GM04504 (cell line): ENCODE data around the gene RAB24.
"Not testable (repeated sequence)": the region's sequence is repeated elsewhere in the genome, so short reads cannot be mapped to it uniquely, and the experiment has no call there.

Experiments used
- DNase-seq: peaks from one replicate; pipeline ENCODE4 v3.0.0-alpha.2; 2012; ENCODE audit warnings: low read depth

RAB24 gene

GRCh38 chr5:177303121-177303924, at the start of gene RAB24, which contains the start of gene PRELID1:
Gene RAB24, minus strand, starts transcription at chr5:177303719. Its CDS starts 431 bp downstream, at chr5:177303288.
Gene PRELID1, plus strand, starts transcription at chr5:177303799. Its CDS starts 187 bp downstream, at chr5:177303986.
- DNase-seq = peak; percentile 52

GRCh38 chr5:177353093-177353492, 49.6 kb upstream of the RAB24 start:
- DNase-seq = no peak

- DNase-seq = peak; percentile 94
Observed at GRCh38 chr5:177351392-177352329, 48.1 kb upstream of the RAB24 start, which contains the start of gene LMAN2. Gene LMAN2, minus strand, starts transcription at chr5:177351668. Its CDS starts 21 bp downstream, at chr5:177351647.

- no peak for DNase-seq
Observed at GRCh38 chr5:177350776-177351391, 47.4 kb upstream of the RAB24 start.

- DNase-seq = no peak
Observed at GRCh38 chr5:177349762-177350161, 46.2 kb upstream of the RAB24 start.

- DNase-seq = no peak
Observed at GRCh38 chr5:177349362-177349647, 45.8 kb upstream of the RAB24 start.

GRCh38 chr5:177347699-177348098, 44.2 kb upstream of the RAB24 start:
- no peak for DNase-seq

GRCh38 chr5:177346820-177347219, 43.3 kb upstream of the RAB24 start:
- DNase-seq = no peak

- DNase-seq = no peak
Observed at GRCh38 chr5:177344891-177345290, 41.4 kb upstream of the RAB24 start.

GRCh38 chr5:177343777-177344176, 40.3 kb upstream of the RAB24 start:
- no peak for DNase-seq

- not testable (repeated sequence) for DNase-seq
Observed at GRCh38 chr5:177343000-177343399, 39.5 kb upstream of the RAB24 start.

GRCh38 chr5:177339107-177339638, 35.7 kb upstream of the RAB24 start:
- no peak for DNase-seq

GRCh38 chr5:177338251-177339106, 35.0 kb upstream of the RAB24 start:
- DNase-seq = no peak

- DNase-seq = no peak
Observed at GRCh38 chr5:177336603-177337494, 33.3 kb upstream of the RAB24 start.

- DNase-seq = no peak
Observed at GRCh38 chr5:177336112-177336511, 32.6 kb upstream of the RAB24 start.

GRCh38 chr5:177335701-177336065, 32.2 kb upstream of the RAB24 start:
- DNase-seq = no peak

GRCh38 chr5:177334781-177335700, 31.5 kb upstream of the RAB24 start:
- DNase-seq = no peak

- no peak for DNase-seq
Observed at GRCh38 chr5:177334155-177334551, 30.6 kb upstream of the RAB24 start.
